HG03280 (cell line): Measurements from ENCODE around the gene GAB3.

Source experiments
- ATAC-seq: cut with Tn5 transposase; IDR thresholded peaks from one replicate; pipeline ENCODE4 v1.9.1; 2021; ENCODE audit warnings: mild to moderate bottlenecking, moderate library complexity; ENCODE audit not compliant: unreplicated experiment

GAB3 gene

GRCh38 chrX:154750301-154751202 is at the start of gene GAB3:
Gene GAB3 (minus strand): TSS chrX:154751077. CDS start chrX:154751025, 52 bp downstream.
- peak; percentile 66 for ATAC-seq

DNA sequence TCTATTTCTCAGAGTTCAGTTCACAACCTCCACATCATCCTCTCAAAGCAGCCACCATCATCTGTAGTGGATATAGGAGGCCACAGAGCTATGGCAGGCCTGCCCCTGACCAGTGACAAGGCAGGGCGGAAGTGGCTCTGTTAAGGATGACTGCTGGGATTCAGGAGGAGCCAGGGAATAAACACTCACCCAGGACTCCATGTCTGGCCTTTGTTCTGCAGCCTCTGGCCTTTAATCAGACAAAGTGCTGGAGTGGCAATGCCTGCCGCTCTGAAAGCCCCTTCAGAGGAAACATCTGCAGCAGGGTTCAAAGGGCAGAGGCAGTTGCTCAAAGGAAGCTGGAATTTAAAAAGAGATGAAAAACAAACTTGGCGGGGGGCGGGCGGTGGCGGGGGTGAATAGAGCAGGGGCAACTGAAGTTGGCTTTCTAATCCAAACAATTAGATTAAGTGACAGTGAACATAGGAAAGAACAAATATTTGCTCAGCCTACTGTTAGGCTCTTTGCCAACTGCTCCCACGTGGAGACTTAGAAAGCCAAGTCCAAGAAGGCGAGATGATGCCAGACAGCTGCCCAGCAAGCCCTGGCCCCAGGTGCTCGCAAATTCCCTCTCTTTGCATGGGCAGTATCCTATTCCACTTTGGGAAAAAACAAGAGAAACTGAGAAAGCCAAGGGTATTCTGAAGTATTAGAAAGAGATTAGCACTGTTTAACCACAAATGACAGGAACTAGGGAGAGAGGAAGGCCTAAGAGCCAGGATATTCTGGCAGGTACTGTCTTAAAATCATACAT is 48.9 kb upstream of the GAB3 start:
- ATAC-seq, result no peak

DNA sequence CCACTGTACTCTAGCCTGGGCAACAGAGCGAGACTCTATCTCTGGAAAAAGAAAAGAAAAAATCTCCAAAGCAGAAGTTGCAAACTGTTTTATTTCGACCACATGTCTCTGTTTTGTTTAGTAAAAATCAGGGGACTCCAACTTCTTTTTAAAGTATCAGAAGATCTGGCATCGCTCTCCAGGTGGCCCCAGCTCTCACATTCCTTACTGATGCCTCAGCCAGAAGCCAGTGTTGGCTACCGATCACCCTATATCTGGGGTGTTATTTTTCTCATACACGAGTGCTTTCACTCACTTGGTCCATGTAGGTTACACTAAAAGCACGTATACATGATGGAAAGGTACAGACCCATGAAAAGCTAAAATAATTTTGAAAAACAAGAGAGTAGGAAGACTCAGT is 46.1 kb upstream of the GAB3 start:
- no peak for ATAC-seq

GRCh38 chrX:154795016-154795415 is 44.1 kb upstream of the GAB3 start:
- no peak for ATAC-seq

- no peak for ATAC-seq
Measured at GRCh38 chrX:154793084-154793795, 42.4 kb upstream of the GAB3 start.

GRCh38 chrX:154791939-154792338 is 41.1 kb upstream of the GAB3 start:
- ATAC-seq, result no peak

- no peak for ATAC-seq
Measured at GRCh38 chrX:154791467-154791866, 40.6 kb upstream of the GAB3 start.

DNA sequence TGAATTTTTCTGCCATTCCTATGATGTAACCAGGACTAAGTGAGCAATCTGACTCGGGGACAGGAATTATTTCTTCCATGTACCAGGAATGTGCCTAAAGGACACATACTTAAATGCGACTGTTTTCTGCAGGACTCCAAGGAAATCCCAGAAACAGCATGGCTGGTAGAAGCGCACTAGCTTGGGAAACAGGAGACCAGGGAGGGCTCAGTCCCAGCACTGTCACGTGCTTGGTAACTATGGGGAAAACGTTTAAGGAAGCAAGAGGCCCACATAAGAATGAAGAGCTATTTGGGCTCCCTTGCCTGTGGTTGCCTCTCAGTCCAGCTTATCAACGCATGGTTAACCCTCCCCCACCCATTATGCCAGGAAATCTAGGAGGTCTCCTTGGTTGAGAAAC is 34.8 kb upstream of the GAB3 start:
- no peak for ATAC-seq

GRCh38 chrX:154784149-154784995 is 33.5 kb upstream of the GAB3 start:
- ATAC-seq, result no peak

DNA sequence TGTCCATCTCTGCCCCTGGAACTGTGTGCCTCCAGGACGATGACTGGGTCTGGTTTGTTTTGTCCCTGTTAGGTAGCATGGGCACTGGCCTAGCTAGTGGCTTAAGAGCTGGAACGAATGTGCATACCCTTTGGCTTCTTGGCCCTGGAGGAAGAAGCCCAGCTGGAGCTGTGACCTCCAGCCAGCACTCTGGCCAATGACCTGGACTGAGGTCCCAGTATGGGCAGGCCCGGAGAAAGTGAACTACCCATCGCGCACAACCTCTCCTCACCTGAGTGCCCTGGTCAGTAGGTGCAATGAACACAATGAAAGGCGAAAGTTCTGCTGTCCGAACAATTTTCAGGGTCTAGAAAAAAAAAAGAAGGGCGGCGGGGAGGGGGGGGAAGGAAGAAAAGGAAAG is 30.1 kb upstream of the GAB3 start:
- ATAC-seq, result no peak

DNA sequence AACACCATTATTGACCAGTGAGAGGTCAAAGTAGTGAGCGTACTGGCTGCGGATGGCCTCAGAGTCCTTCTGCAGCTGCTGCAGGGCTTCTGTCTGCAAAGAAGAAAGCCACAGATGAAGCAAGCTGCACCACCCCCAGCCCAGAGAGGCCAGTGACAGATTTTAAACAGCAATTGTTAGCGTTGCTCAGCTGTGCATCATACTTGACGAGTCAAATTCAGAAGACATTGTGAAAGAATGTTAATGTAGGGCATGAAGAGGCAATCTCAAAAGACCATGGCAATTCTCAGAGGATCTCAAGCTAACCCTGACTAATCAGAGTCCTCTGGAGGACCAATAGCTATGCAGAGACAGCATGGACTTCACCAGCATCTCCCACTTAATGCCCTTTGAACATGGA is 28.4 kb upstream of the GAB3 start:
- ATAC-seq, result no peak

DNA sequence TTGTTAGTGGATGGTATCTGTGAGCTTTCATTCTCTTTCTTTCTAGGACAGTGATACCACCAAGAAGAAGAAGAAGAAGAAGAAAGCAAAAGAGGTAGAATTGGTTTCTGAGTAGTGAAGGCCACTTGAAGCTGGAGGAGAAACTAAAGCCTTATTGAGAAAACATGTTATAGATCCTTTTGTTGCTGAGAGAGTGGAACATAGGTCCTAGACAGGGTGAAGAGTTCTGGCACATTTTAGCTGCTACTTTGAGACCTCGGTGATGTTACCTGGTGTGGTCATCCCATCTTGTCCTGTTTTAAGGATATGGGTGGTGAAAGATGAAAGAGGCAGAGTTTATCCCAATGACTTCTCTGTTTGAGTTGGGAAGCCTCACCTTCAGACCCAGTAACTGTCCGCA is 25.9 kb upstream of the GAB3 start:
- no peak for ATAC-seq

GRCh38 chrX:154775419-154776349 is 24.8 kb upstream of the GAB3 start:
- no peak for ATAC-seq

DNA sequence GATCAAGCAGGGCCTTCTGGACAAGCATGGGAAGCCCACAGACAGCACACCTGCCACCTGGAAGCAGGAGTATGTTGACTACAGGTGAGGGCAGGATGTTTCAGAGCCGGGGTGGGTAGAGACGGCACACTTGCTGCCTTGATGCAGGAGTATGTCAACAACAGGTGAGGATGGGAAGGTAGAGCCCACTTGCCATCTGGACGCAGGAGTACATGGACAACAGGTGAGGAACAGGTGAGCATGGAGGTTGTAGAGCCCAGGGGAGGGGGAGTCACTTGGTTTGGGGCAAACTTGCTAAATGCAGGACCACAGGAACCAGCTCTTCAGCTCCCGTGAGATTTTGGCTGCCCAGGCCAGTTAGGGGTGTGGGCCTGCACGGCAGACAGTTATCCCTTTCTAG is 23.7 kb upstream of the GAB3 start:
- no peak for ATAC-seq

- ATAC-seq, result peak; percentile 87
Measured at GRCh38 chrX:154762537-154763296, 11.8 kb upstream of the GAB3 start, which contains the start of gene DKC1. Gene DKC1 (plus strand): TSS chrX:154762864. CDS start chrX:154762966, 102 bp downstream.

DNA sequence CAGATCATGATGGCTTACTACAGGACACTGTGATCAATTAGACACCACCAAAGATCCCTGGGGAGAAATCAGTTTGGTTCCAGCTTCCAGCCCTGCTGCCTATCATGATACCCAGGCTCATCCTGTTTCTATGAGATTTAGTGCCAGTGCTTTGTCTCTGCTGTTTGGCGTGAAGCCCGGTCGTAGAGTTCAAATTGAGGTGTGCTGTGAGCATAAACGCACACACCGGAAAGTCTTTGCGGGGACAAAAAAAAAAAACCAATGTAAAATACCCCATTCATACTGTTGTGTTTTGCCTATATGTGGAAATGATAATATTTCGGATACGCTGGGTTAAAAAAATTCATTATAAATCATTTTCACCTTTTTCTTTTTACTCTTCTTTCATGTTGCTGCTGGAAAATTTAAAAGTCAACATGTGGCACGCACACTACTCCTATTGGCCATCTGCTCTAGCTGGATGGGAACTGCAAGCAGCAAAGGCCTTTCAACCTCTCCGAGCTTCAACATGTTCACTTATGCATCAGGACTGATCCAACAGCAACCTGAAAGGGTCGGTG is 11.2 kb upstream of the GAB3 start:
- ATAC-seq, result no peak

DNA sequence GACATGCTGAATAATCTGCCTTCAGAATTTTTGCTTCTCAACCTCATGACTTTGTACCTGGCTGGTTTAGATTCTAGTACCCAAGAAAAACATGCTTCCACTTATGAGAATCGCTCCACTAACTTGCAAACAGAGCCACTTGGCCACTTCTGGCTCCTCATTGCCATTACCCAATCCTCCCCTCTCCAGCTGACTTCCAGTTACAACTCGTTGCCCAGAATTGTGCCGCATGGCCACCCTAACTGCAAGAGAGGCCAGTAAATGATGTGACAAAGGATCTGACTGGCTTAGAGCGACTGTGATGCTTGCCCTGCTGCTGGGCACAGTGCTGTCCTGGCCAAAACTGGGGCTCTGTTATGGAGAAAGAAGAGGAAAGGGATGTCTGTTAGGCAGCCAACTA is 7.8 kb upstream of the GAB3 start:
- no peak for ATAC-seq

DNA sequence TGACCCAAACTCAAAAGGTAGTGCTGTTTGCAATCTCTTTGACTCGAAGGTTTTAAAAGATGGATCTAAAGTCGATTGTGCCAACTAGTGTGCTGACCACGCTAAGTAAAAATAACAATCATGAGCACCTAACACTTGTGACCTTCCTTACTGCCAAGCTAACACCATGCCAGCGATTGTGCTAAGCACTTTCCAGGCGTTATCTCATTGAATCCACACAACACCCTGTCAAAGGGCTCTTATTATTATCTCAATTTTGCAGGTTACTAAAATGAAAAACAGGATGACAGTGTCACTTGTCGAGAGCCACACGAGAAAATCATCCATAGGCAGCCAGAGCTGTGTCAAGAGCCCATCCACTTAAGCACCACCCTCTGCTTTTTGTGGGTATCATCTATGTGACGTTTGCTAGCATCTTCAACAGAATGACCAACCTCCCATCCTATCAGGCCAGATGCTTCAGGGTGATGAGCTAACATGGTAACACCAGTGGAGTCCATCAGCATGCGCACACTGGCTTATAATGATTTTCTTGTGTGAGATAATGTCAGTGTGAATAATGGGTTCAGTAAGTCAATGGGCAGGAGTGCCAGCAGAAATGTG is 893 bp upstream of the GAB3 start:
- no peak for ATAC-seq
